ENCODE results near the gene SERPINF2. TPM values are rescaled to one million over a fixed set of nuclear protein-coding genes. Genes with fewer than 3 reads are reported as not detected.
"Not testable (repeated sequence)": the region's sequence is repeated elsewhere in the genome, so short reads cannot be mapped to it uniquely, and the experiment has no call there.

SERPINF2 gene
- total RNA-seq, 1 experiment from 2014 or later: 0.56 TPM

DNA sequence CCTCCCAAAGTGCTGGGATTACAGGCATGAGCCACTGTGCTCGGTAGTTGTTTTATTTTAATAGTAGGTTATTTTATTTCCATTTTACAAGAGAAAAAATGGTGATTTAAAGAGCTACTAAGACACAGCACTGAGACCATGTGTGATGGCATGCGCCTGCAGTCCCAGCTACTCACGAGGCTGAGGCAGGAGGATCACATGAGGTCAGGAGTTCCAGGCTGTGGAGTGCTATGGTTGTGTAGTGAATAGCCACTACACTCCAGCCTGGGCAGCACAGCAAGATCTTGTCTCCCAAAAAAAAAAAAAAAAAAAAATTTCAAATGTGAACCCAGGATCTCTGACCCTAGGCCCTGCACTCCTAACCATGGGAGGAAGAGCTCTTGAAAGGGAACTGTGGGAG is 22.9 kb downstream of the SERPINF2 start:
- no peaks in the 10 kb centered on the region for H3K27me3 Mint-ChIP-seq (ENCODE audit: insufficient read depth, unreplicated experiment)

DNA sequence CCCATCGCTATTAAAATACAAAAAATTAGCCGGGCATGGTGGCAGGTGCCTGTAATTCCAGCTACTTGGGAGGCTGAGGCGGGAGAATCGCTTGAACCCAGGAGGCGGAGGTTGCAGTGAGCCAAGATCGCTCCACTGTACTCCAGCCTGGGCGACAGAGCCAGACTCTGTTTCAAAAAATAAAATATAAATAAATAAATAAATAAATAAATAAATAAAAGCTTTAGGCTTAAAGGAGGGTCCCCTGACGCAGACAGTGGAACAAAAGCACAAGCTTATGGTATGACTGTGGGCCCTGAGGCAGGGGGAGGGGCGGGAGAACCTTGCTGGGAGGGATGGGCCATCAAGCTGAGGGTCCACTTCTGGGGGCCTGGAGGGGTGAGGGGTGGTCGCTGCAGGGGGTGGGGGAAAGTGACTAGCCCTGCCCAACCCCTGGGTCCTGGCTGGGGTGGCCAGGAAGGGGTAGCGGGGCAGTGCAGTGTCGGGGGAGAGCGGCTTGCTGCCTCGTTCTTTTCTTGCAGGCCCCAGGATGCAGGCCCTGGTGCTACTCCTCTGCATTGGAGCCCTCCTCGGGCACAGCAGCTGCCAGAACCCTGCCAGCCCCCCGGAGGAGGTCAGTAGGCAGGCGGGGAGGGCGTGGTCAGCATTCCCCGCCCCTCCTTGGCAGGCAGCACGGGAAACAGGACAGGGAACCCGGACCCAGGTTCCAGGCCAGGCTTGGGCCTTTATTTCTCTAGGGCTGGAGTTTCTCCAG is 23.9 kb downstream of the SERPINF2 start:
- no TSS peak for BruUV-seq (replicated peaks)
- POLR2A ChIA-PET: interaction anchor here (0.6 to 2.1 kb wide), 6 partner anchors 12 to 117 kb away, joined by 3 to 9 read pairs (median 4); partner anchors contain the start of gene RILP
- no peaks in the 10 kb centered on the region for H3K36me3 Mint-ChIP-seq (ENCODE audit: insufficient read depth, unreplicated experiment)

More for the DNA sequence above, 22.9 kb downstream of the SERPINF2 start:
- H3K36me3 Mint-ChIP-seq (ENCODE audit: insufficient read depth, unreplicated experiment): no peaks in the 10 kb centered on the region
- BruUV-seq (replicated peaks): no TSS peak
- intact Hi-C loops (cut with micrococcal nuclease): no loop called here
- POLR2A ChIA-PET: interaction anchor here (1.0 to 2.6 kb wide), 5 partner anchors 8 to 33 kb away, joined by 3 to 10 read pairs (median 3); no protein-coding TSS in a partner anchor
- peaks cover 6% of the 10 kb centered on the region for H3K4me1 Mint-ChIP-seq (ENCODE audit: insufficient read depth, unreplicated experiment)
- TF ChIP-seq, protein P1, sequence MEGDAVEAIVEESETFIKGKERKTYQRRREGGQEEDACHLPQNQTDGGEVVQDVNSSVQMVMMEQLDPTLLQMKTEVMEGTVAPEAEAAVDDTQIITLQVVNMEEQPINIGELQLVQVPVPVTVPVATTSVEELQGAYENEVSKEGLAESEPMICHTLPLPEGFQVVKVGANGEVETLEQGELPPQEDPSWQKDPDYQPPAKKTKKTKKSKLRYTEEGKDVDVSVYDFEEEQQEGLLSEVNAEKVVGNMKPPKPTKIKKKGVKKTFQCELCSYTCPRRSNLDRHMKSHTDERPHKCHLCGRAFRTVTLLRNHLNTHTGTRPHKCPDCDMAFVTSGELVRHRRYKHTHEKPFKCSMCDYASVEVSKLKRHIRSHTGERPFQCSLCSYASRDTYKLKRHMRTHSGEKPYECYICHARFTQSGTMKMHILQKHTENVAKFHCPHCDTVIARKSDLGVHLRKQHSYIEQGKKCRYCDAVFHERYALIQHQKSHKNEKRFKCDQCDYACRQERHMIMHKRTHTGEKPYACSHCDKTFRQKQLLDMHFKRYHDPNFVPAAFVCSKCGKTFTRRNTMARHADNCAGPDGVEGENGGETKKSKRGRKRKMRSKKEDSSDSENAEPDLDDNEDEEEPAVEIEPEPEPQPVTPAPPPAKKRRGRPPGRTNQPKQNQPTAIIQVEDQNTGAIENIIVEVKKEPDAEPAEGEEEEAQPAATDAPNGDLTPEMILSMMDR (IDR thresholded peaks at IDR 0.05; ENCODE audit: unreplicated experiment): no peak
- no peaks in the 10 kb centered on the region for H3K9me3 Mint-ChIP-seq (ENCODE audit: unreplicated experiment)
- CTCF ChIA-PET: interaction anchor here (0.6 to 1.3 kb wide), 3 partner anchors 45 to 46 kb away, joined by 3 read pairs; no protein-coding TSS in a partner anchor
- H3K27ac Mint-ChIP-seq (ENCODE audit: low read depth, unreplicated experiment): no peak overlapping the region
- H3K4me3 Mint-ChIP-seq (ENCODE audit: unreplicated experiment): no peak overlapping the region
- DNase-seq (ENCODE audit: unreplicated experiment): no peak

DNA sequence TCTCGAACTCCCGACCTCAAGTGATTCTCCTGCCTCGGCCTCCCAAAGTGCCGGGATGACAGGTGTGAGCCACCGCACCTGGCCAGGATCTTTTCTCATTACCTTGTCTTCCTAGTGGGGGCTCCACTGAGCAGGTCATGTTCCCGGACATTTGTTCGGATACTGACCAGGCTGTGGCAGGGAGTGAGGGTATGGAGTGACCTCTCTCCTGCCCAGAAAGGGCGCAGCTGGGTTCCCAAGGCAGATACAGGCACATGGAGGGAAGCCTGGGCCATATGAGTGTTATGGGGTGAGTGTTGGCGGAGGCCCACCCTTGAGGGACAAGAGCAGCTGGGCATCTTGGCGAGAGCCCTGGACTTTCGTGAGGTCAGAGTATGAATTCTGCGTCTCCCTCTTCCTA is 24.7 kb downstream of the SERPINF2 start:
- intact Hi-C loops (cut with micrococcal nuclease): no loop called here
- Mint-ChIP-seq H3K9me3 (ENCODE audit: unreplicated experiment) (no peaks in the 10 kb centered on the region), H3K36me3 (ENCODE audit: insufficient read depth, unreplicated experiment) (no peaks in the 10 kb centered on the region), H3K27me3 (ENCODE audit: insufficient read depth, unreplicated experiment) (no peaks in the 10 kb centered on the region), H3K4me3 (ENCODE audit: unreplicated experiment) (no peak overlapping the region), H3K27ac (ENCODE audit: low read depth, unreplicated experiment) (no peak overlapping the region), H3K4me1 (ENCODE audit: insufficient read depth, unreplicated experiment) (peaks cover 6% of the 10 kb centered on the region)
- no peak for DNase-seq (ENCODE audit: unreplicated experiment)
- no TSS peak for BruUV-seq (replicated peaks)
- ChIA-PET POLR2A (interaction anchor here (0.6 to 2.1 kb wide), 3 partner anchors 12 to 74 kb away, joined by 4 to 9 read pairs (median 6); no protein-coding TSS in a partner anchor), CTCF (no interaction called here)
- TF ChIP-seq, protein P1 (IDR thresholded peaks at IDR 0.05; ENCODE audit: unreplicated experiment): no peak

More for the DNA sequence above, 23.9 kb downstream of the SERPINF2 start:
- no peak for DNase-seq (ENCODE audit: unreplicated experiment)
- H3K4me3 Mint-ChIP-seq (ENCODE audit: unreplicated experiment): no peak overlapping the region
- H3K27me3 Mint-ChIP-seq (ENCODE audit: insufficient read depth, unreplicated experiment): no peaks in the 10 kb centered on the region
- H3K4me1 Mint-ChIP-seq (ENCODE audit: insufficient read depth, unreplicated experiment): peaks cover 6% of the 10 kb centered on the region
- TF ChIP-seq, protein P1 (IDR thresholded peaks at IDR 0.05; ENCODE audit: unreplicated experiment): no peak
- intact Hi-C loops (cut with micrococcal nuclease): no loop called here
- H3K9me3 Mint-ChIP-seq (ENCODE audit: unreplicated experiment): no peaks in the 10 kb centered on the region
- CTCF ChIA-PET: interaction anchor here (0.5 to 1.3 kb wide), 3 partner anchors 46 to 709 kb away, joined by 3 to 4 read pairs (median 3); no protein-coding TSS in a partner anchor
- no peak overlapping the region for H3K27ac Mint-ChIP-seq (ENCODE audit: low read depth, unreplicated experiment)

DNA sequence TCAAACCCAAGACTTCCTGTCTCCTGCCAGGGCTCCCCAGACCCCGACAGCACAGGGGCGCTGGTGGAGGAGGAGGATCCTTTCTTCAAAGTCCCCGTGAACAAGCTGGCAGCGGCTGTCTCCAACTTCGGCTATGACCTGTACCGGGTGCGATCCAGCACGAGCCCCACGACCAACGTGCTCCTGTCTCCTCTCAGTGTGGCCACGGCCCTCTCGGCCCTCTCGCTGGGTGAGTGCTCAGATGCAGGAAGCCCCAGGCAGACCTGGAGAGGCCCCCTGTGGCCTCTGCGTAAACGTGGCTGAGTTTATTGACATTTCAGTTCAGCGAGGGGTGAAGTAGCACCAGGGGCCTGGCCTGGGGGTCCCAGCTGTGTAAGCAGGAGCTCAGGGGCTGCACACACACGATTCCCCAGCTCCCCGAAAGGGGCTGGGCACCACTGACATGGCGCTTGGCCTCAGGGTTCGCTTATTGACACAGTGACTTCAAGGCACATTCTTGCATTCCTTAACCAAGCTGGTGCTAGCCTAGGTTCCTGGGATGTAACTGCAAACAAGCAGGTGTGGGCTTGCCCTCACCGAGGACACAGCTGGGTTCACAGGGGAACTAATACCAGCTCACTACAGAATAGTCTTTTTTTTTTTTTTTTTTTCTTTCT is 27.3 kb downstream of the SERPINF2 start:
- Mint-ChIP-seq H3K27me3 (ENCODE audit: insufficient read depth, unreplicated experiment) (no peaks in the 10 kb centered on the region), H3K4me1 (ENCODE audit: insufficient read depth, unreplicated experiment) (peaks cover 11% of the 10 kb centered on the region), H3K27ac (ENCODE audit: low read depth, unreplicated experiment) (peak overlapping the region; percentile 71), H3K9me3 (ENCODE audit: unreplicated experiment) (no peaks in the 10 kb centered on the region), H3K4me3 (ENCODE audit: unreplicated experiment) (no peak overlapping the region), H3K36me3 (ENCODE audit: insufficient read depth, unreplicated experiment) (no peaks in the 10 kb centered on the region)
- BruUV-seq (replicated peaks): no TSS peak
- POLR2A ChIA-PET: interaction anchor here (0.6 to 5.1 kb wide), 14 partner anchors 8 to 84 kb away, joined by 3 to 45 read pairs (median 6); partner anchors contain the start of genes RPA1, SERPINF1, SMYD4 and WDR81
- CTCF ChIA-PET: interaction anchor here (0.6 to 3.1 kb wide), 4 partner anchors 9 to 39 kb away, joined by 3 to 19 read pairs (median 3); no protein-coding TSS in a partner anchor
- DNase-seq (ENCODE audit: unreplicated experiment): peak; percentile 70
- intact Hi-C loops (cut with micrococcal nuclease): no loop called here
- TF ChIP-seq, protein P1 (IDR thresholded peaks at IDR 0.05; ENCODE audit: unreplicated experiment): no peak

DNA sequence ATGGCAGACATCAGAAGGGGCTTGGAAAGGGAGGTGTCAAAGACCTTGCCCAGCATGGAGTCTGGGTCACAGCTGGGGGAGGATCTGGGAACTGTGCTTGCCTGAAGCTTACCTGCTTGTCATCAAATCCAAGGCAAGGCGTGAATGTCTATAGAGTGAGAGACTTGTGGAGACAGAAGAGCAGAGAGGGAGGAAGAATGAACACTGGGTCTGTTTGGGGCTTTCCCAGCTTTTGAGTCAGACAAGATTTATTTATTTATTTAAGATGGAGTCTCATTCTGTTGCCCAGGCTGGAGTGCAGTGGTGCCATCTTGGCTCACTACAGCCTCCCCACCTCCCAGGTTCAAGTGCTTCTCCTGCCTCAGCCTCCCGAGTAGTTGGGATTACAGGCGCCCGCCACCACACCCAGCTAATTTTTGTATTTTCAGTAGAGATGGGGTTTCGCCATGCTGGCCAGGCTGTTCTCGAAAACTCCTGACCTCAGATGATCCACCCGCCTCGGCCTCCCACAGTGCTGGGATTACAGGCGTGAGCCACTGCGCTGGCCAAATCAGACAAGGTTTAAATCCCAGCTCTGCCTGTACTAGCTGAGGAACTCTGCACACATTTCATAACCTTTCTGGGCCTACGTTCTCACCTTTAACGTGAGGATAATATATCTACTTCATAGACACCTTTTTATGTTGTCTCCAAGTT is 30.5 kb downstream of the SERPINF2 start:
- POLR2A ChIA-PET: interaction anchor here (0.6 to 5.1 kb wide), 7 partner anchors 8 to 57 kb away, joined by 3 to 35 read pairs (median 3); no protein-coding TSS in a partner anchor
- H3K27ac Mint-ChIP-seq (ENCODE audit: low read depth, unreplicated experiment): peak overlapping the region; percentile 16

More for the DNA sequence above, 30.5 kb downstream of the SERPINF2 start:
- H3K36me3 Mint-ChIP-seq (ENCODE audit: insufficient read depth, unreplicated experiment); H3K9me3 Mint-ChIP-seq (ENCODE audit: unreplicated experiment); intact Hi-C loops (cut with micrococcal nuclease); H3K27me3 Mint-ChIP-seq (ENCODE audit: insufficient read depth, unreplicated experiment); H3K4me3 Mint-ChIP-seq (ENCODE audit: unreplicated experiment); BruUV-seq (replicated peaks): not testable (repeated sequence)
- CTCF ChIA-PET: interaction anchor here (0.5 to 2.0 kb wide), 7 partner anchors 9 to 195 kb away, joined by 3 to 6 read pairs (median 3); no protein-coding TSS in a partner anchor
- DNase-seq (ENCODE audit: unreplicated experiment): peak; percentile 11
- peaks cover 11% of the 10 kb centered on the region for H3K4me1 Mint-ChIP-seq (ENCODE audit: insufficient read depth, unreplicated experiment)

All from MCF 10A (cell line).